NCI-H187 (cell line): ENCODE data around the gene SLC45A2.
A peak's percentile ranks its signal among the peaks of the same experiment; 100 is the strongest.

Experiments
- DNase-seq, 2 experiments: peaks; one replicate each; lab custom pipeline; 2025; lab: John Stamatoyannopoulos, UW

SLC45A2 gene

DNA sequence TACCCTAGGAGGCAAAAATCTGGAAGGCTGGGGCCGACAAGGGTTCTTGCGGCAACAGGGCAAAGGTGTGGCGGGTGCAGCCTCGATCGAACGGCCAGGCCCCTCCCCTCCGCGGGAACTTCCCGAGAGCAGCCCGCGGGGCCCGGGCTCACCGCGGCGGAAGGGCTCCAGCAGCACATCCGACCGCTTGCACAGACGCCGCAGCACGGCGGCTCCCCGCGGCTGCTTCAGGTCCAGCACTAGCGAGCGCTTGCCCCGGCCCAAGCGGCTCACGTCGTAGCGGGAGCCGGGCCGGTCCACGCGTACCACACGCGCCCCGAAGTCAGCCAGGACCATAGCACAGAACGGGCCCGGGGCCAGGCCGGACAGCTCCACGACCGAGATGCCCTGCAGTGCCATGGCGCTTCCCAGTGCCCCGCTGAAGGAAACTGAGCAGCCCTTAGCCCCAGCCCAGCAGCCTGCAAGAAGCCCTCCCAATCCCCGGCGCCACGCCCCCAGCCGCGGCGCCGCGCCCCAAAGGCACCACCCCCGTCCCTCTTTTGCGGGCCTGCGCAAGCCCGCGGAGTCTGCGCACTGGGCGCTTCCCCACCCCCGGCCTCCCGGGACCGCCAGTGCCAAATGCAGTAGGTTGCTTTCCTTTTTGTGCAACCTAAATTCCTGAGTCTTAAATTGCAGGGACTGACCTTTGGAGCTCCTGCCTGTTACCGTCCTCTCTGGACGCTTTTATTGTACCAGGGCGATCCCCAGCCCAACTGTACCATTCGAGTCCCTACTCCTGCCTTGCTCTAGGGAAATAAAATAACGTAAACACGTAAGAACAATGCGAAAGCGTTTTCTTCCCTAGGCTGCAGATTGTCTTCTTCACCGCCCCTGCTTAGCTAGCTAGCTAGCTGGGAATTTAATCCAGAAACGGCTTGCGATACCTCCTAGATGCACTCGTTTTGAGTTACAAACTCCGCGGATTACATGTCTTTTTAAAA is 23.4 kb upstream of the SLC45A2 start, which contains the start of gene AMACR:
Gene AMACR (minus strand): TSS at position 430 of the 980 bp plus-strand sequence. CDS start 31 bp downstream, at position 399.
- peak; percentile 84 to 89 for DNase-seq

DNA sequence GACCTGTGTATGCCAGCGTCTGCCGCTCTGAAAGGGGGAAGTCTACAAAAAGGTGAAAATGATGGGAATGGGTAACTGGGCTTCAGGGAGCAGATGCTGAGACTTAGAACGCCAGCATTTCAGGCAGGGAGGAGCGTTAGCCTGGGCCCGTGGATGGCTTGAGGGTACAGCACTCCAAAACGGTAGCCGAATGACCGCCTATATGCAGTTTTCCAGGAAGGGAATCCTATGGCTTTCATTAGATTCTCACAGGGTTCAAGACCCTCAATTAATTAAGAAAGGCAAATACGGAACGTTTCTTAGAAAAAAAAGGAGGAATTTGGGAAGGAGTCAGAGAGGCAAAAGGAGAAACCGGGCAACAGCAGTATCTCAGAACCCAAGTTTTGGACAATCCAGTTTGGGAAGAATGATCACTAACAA is 22.7 kb upstream of the SLC45A2 start:
- no peak for DNase-seq

DNA sequence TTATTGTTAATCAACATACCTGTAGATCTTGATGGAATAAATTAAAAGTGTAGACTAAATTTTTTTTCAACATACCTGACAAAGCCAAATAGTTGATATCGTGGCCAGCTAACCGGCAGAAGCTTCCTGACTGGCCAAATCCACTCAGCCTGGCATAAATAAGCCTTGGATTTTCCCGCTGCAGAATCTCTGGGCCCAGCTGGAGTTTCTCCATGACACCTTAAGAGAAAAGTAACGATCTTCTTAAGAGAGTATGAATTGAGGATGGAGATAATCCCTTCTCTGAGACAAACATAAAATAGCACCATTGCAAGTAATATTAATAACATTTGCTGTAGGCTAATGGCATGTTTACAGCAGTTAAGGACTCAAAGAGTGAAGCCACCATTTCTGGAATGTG is 21.2 kb upstream of the SLC45A2 start:
- DNase-seq: no peak

DNA sequence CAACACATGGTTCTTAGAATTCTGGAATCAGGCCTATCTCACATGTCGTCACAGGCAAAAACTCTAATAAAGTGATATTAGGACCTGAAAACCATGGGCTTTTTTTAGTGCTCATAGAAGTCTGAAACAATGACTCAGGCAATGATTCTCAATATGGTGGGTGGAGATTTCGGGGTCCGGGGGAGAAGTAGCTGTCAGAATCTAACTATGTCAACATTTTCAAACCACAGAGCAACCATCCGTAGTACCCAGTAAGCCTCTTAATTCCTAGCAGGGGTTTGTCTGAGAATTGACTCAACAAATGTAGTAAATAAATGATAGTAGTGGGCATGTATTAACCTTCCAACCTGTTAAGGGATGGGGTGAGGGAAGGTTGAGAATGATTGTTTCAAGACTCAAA is 20.7 kb upstream of the SLC45A2 start:
- DNase-seq: no peak

DNA sequence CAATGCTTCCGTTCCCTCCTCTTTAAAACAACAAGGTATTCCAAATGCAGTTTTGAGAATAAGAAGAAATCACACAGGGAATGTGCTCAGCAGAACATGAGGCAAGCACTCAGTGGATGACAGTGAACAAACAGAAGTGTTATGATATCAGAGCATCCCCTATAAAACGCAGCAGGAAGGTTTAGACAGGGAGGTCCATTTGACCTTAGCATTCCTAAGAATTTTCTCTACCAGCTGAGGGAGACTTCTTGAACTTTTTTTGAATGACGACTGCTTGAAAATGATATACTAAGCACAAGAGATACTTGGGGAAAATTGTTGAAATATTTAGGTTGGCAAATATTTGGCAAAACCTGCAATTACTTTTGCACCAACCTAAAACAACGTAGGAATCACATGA is 19.4 kb upstream of the SLC45A2 start:
- no peak for DNase-seq

DNA sequence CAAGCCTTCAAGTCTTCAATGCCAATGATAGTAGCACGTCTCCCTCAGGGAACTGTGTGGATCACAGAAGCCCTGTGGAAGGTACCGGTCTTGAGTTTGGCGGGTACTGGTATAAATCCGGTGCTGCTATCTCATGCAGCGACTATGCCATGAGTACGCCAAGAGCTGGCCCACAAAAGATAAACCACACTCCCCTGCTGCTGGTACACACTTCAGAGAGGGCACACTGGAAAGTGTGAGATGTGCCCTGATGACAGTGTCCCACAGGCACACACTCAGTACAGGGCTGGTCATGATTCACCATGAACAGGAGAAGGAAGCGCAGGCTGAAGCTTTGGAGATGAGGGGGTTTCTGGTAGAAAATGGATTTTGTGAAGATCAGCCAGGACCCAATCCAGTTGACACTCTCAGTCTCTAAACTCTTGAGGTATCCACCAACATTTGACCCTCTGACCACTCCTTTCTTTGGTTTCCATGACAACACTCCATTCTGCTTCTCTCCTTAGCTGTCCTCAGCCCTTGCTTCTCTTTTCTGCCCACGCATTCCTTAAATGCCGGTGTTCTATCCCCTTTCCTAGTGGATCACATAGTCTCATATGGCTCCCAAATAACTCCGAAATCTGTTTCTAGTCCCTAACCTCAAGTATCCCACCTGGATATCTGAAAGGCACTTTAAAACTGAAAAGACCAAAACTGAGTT is 18.3 kb upstream of the SLC45A2 start:
- no peak for DNase-seq

DNA sequence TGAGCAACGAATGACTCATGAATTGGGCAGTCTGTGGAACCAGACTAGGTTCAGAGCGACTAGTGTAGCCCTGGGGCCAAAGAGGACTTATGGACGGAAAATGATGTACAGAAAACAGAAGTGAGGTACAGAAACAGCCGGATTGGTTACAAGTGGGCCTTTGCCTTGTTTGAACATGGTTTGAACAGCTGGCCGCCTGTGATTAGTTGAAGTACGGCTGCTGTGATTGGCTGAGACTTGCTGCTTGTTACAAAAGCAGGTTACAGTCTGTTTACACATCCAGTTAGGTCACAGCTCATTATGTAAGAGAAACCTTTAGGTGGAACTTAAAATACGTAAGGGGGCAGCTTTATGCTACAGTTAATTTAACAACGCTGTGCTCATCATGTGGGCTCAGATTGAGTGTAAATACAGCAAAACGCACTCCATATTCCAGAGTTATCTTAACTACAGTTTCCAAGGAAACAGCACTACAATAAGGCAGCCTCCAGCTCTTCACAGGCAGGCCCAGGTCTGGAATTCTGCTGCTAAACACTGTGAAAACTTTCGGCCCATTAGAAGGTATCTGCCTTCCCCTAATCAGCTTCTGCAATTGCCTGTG is 16.8 kb upstream of the SLC45A2 start:
- peak; percentile 35 to 61 for DNase-seq

DNA sequence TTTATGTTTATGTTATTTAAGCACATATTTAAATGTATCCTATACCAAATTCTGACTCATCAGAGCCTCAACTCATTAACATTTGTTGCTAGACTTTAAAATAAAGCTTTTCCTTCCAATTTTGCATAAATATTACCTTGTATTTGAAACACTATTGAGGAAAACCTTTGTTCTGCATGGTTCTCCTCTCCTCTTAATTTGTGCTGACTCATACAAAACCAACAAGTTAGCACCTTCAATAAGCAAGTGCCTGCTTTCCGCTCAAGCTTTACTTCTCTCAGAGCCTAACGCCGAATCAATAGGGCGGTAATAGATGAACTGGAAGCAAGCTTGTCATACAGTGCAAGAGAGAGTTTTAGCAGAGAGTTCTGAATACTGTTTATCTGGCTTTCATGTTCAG is 15.5 kb upstream of the SLC45A2 start:
- DNase-seq: no peak

DNA sequence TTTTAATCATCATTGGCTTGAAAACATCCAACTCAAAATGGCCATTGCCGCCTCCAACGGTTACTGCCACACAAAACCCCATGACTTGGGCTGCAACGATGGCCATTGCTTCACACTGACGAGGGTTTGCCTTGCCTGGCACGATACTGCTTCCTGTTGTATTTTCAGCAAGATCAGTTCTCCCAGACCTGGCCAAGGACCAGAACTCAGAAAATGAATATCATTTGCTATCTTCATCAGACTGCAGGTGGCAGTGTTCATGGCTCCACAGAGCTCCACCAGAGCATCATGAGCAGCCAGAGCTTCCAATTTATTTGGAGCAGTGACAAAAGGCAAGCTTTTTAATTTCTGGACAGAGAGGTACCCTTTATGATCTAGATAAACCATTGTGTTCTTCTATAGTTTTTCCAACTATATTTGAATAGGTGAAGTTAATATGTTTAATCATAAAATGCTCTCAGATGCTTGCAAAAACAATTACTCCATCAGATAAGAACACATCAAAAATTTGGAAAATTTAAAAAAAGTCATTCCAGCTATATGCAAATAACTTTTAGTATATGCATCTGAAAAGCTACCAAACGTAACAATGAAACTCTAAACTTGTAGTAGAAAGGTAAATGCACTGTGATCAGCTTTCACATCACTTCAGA is 13.0 kb upstream of the SLC45A2 start:
- DNase-seq: no peak

DNA sequence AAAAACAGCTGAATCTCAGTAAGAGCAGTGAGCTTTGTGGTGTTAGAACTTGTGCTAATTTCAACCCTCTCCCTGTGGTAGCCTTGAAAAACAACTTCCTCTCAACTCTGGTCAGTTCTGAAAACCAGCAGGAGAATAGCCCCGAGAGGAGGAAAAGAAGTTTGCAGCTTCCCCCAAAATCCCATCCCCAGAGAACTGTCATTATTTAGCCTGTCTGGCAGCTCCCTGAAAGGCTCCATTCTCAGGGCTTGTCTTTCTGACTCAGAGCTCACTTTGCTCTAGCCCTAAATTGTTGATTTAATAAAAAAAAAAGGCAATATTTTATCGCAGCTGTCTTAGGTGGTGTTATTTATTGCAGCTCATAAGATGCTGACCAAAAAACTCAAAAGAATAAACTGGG is 11.4 kb upstream of the SLC45A2 start:
- DNase-seq: no peak

DNA sequence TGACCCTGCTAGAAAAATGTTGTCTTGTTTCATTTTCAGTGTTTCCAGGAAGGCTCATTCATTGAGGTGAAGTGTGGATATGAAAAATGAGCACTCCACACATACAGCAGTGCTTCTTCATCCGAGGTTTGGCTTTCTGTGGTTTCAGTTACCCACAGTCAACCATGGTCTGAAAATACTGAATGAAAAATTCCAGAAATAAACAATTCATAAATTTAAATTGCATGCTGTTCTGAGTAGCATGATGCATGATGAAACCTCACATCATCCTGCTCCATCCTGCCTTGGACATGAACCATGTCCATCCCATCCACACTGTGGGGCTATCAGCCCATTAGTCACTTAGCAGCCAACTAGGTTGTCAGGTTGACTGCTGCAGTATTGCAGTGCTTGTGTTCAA is 10.4 kb upstream of the SLC45A2 start:
- DNase-seq: no peak

DNA sequence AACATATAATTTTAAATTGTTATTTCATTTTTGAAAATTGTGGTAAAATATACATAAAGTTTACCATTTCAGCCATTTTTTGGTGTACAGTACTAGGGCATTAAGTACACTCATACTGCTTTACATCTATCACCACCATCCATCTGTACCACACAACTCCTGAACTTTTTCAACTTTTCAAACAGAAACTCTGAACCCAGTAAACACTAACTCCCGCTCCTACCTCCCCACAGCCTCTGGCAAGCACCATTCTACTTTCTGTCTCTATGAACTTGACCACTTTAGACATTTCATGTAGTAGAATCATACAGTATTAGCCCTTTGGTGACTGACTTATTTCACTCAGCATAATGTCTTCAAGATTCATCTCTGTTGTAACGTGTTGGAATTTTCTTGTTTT is 8.4 kb upstream of the SLC45A2 start:
- DNase-seq: no peak

DNA sequence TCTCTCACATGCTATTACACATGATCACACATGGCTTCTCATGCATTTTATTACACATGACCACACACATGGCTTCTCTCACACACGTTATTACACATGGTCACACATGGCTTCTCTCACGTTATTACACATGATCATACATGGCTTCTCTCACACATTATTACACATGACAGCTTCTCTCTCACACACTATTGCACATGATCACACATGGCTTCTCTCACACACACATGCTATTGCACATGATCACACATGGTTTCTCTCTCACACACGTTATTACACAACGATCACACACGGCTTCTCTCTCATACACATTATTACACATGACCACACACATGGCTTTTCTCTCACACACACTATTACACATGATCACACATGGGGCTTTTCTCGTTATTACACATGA is 954 bp upstream of the SLC45A2 start:
- DNase-seq: no peak

DNA sequence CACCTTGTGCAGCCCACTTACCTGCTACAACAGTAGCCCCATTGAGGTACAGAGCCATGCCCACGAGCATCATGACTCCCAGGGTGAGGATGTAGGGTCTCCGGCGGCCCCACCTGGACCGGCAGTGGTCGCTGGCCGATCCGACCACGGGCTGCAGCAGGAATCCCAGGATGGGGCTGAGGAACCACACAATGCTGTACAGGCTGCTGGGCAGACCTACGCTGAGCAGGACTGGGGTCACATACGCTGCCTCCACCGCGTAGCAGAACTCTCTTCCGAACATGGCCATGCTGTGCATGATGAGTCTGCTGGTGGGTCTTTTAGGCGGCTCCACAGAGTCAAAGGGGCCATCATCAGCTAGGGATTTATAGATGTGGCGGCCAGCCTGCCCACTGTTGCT is 315 bp downstream of the SLC45A2 start:
- no peak for DNase-seq

DNA sequence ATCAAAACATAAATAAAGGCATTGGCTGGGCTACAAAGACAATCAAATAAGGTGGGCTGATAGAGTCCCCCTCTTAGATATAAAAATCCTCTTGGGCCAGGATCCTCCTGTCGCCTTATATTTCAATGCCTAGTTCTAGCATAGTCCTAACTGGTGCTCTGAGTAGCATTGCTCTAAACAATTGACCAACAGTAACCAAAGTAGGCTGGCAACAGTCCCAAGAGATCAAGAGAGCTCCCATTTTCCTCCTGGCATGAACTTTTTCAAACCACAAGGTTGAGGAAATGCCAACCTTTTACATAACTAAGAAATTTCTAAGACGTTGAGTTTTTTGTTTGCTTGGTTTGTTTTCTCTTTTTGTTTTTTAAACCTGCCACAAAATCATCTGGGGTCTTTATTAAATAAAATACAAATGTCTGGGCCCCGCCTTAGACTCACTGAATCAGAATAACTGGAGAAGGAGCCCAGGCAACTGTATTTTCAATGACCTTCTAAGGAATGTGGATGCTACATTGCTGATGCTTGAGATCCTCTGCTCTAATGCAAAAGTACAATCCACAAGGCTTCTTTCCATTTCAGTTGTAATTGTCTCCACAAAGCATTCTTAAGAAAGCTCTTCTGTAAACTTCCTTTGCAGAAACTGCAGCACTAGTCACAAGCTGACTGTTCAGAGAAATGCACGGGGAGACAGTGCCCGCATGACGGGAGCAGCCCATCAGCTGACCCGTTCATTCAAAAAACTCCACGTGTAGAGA is 2.9 kb downstream of the SLC45A2 start:
- no peak for DNase-seq

DNA sequence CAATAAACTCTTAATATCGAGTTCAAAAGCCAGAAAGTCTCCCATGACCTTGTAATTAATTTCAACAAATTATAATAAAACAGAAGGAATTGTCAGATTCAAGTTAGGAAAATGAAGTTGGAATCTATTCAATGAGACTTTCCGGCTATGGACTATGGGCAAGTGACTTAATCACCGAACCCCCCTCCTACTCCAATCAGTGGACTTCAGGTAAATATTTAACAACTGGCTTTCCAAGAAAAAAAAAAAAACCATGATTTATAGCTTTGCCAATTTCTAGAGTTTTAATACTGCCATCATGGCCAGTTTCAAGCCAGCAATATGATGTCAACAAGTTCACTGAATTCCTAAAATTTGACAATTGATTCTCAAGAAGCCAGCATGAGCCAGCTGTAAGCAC is 4.5 kb downstream of the SLC45A2 start:
- DNase-seq: no peak

DNA sequence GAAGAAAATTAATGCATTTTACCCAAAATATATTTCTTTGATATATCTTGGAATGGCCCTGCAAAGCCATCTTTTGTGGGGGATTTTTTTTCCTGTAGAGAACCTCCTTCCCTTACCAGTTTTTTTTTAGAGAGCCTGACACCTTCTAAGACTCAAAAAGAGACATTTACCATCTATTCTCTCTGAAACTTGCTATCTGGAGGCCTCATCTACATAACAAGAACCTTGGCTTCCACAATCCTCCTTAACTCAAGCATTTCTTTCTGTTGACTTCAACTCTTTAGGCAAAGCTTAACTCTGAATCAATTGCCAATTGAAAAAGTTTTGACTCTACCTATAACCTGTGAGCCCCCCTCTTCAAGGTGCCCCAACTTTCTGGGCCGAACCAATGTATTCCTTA is 6.2 kb downstream of the SLC45A2 start:
- DNase-seq: no peak

DNA sequence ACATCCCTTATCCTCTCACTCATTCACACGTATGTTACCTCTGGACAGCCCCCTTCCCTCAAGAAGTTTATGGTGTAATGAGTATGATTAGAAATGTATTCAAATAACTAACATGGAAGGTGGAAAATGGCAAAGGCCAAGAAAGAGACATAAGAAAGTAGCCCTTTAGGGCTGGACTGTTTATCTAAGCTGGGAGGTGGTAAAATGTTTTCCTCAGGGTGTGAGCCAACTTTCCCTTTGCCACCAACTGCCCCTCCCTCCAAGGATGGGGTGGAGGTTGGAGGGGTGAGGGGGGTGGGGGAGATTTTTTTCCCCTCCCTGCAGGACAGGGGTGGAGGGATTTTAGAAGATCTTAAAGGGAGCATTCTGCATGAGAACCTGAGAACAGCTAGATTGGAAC is 8.2 kb downstream of the SLC45A2 start:
- DNase-seq: no peak

DNA sequence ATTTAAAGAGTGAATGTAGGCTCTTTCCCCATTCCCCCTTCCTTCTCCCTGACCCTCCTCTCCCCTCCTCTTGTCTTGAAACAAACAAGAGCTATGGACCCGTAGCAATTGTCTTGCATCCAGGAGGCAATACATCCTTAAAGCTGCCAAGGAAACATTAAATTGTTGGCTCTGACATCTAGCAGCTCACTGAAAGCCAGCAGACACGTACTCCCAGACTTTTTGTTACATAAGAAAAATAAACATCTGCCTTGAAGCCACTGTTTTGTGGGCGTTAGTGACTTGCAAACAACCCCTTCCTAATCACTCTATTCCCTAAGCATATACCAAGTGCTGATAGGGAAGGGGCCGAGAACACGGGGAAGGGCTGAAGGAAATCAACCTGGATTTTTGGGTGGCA is 8.6 kb downstream of the SLC45A2 start:
- no peak for DNase-seq

DNA sequence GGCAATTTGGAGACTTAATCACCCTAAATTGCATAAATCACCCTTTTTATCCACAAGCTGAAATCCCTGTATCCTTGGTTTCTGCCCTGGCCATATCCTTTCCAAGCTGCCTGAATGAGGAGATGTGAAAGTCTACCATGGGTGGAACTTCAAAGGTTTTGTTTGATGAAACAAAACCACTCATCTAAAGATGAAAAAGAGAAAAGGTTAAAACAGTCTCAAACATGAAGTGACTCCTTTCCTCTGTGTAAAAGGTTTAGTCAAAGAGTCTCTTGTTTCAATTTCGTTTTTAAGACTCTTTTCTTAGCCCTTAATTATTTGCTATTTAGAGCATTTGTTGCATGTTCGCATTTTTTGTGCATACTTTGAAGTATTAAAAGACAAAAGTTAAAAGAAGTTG is 11.2 kb downstream of the SLC45A2 start:
- no peak for DNase-seq
